HG03196 (cell line): ENCODE measurements around the gene TRIM28.
"Not testable (repeated sequence)": the region's sequence is repeated elsewhere in the genome, so short reads cannot be mapped to it uniquely, and the experiment has no call there.

ENCODE experiments used
- ATAC-seq: cut with Tn5 transposase; IDR thresholded peaks from one replicate; pipeline ENCODE4 v1.9.1; 2021; ENCODE audit not compliant: unreplicated experiment

TRIM28 gene

GRCh38 chr19:58573658-58574164 lies 29.8 kb downstream of the TRIM28 start:
- no peak for ATAC-seq

GRCh38 chr19:58575183-58576041 lies 31.5 kb downstream of the TRIM28 start:
- ATAC-seq = peak; percentile 37

GRCh38 chr19:58577581-58577980 lies 33.7 kb downstream of the TRIM28 start:
- ATAC-seq = not testable (repeated sequence)

GRCh38 chr19:58578012-58578925 lies 34.4 kb downstream of the TRIM28 start:
- no peak for ATAC-seq

GRCh38 chr19:58579473-58580142 lies 35.7 kb downstream of the TRIM28 start:
- no peak for ATAC-seq

GRCh38 chr19:58581227-58582141 lies 37.6 kb downstream of the TRIM28 start:
- ATAC-seq = peak; percentile 78

- ATAC-seq = no peak
Measured at GRCh38 chr19:58582985-58583384, 39.1 kb downstream of the TRIM28 start.

GRCh38 chr19:58584498-58585441 lies 40.9 kb downstream of the TRIM28 start:
- ATAC-seq = no peak

GRCh38 chr19:58585442-58586132 lies 41.7 kb downstream of the TRIM28 start:
- no peak for ATAC-seq

- ATAC-seq = no peak
Measured at GRCh38 chr19:58586133-58586765, 42.4 kb downstream of the TRIM28 start.
